Neural cell (in vitro differentiated cells): ENCODE measurements around the gene STEAP4. TPM values are rescaled to one million over a fixed set of nuclear protein-coding genes. Genes with fewer than 3 reads are reported as not detected.

Experiments used
- H2AFZ ChIP-seq: fragments of 200-600, 300-800 bp; sonication (generic), shearing (Covaris generic); 2 replicates; pipeline ENCODE4 v1.6.0; 2014; ENCODE audit warnings: low read depth, mild to moderate bottlenecking, antibody characterized with exemption, low read length, moderate library complexity
- H3F3A ChIP-seq: fragments of 200-600 bp; shearing (Covaris generic); 2 replicates; pipeline ENCODE4 v1.6.1; 2016; ENCODE audit warnings: mild to moderate bottlenecking, moderate library complexity, mixed read lengths, antibody characterized with exemption, low read length; ENCODE audit not compliant: insufficient read depth, poor library complexity, severe bottlenecking
- H3K27ac ChIP-seq: fragments of 200-600, 300-800 bp; sonication (generic), shearing (Covaris generic); 2 replicates; pipeline ENCODE4 v1.5.1; 2014; ENCODE audit warnings: mild to moderate bottlenecking, low read length, moderate library complexity
- H3K27me3 ChIP-seq: fragments of 300-800, 200-600 bp; sonication (generic), shearing (Covaris generic); 2 replicates; pipeline ENCODE4 v1.6.0; 2014; ENCODE audit warnings: mild to moderate bottlenecking, low read depth, low read length, moderate library complexity; ENCODE audit not compliant: insufficient read depth
- H3K36me3 ChIP-seq: fragments of 300-800, 200-600 bp; sonication (generic), shearing (Covaris generic); 2 replicates; pipeline ENCODE4 v1.5.1; 2014; ENCODE audit warnings: mild to moderate bottlenecking, antibody characterized with exemption, low read length, moderate library complexity; ENCODE audit not compliant: insufficient read depth
- H3K4me2 ChIP-seq: fragments of 300-800, 200-600 bp; sonication (generic), shearing (Covaris generic); 2 replicates; pipeline ENCODE4 v1.6.0; 2014; ENCODE audit warnings: mild to moderate bottlenecking, low read length
- H3K4me3 ChIP-seq: fragments of 300-800, 200-600 bp; sonication (generic), shearing (Covaris generic); 2 replicates; pipeline ENCODE4 v1.5.1; 2014; ENCODE audit warnings: mild to moderate bottlenecking, low read length, moderate library complexity
- H3K79me2 ChIP-seq: fragments of 200-600 bp; shearing (Covaris generic); replicated peaks from 2 replicates; pipeline ENCODE4 v1.6.0; 2014; ENCODE audit warnings: mild to moderate bottlenecking, low read length, moderate library complexity; ENCODE audit not compliant: insufficient read depth
- H3K9ac ChIP-seq: fragments of 300-800, 200-600 bp; sonication (generic), shearing (Covaris generic); 2 replicates; pipeline ENCODE4 v1.6.1; 2016; ENCODE audit warnings: mild to moderate bottlenecking, low read length, mixed read lengths
- H3K9me2 ChIP-seq: fragments of 200-600 bp; shearing (Covaris generic); 2 replicates; pipeline ENCODE4 v1.6.1; 2016; ENCODE audit warnings: mild to moderate bottlenecking, low read length, mixed read lengths; ENCODE audit not compliant: insufficient read depth
- H3K9me3 ChIP-seq: fragments of 200-600, 300-800 bp; sonication (generic), shearing (Covaris generic); 2 replicates; pipeline ENCODE4 v1.6.1; 2016; ENCODE audit warnings: mild to moderate bottlenecking, mixed run types, low read length, moderate library complexity, mixed read lengths
- H4K20me1 ChIP-seq: fragments of 200-600 bp; shearing (Covaris generic); 2 replicates; pipeline ENCODE4 v1.6.1; 2016; ENCODE audit warnings: mild to moderate bottlenecking, mixed run types; ENCODE audit not compliant: insufficient read depth
- CTCF ChIP-seq: fragments of 450-650 bp; IDR thresholded peaks from 2 replicates; pipeline ENCODE4 v1.5.1; 2014; ENCODE audit warnings: antibody characterized with exemption, mild to moderate bottlenecking, moderate library complexity; ENCODE audit not compliant: poor library complexity, severe bottlenecking
- EP300 ChIP-seq: fragments of 450-650 bp; conservative IDR thresholded peaks from 2 replicates; pipeline ENCODE4 v1.6.1; 2014; ENCODE audit warnings: antibody characterized with exemption, mild to moderate bottlenecking, moderate library complexity; ENCODE audit not compliant: poor library complexity, severe bottlenecking
- EZH2 ChIP-seq: fragments of 200-600, 300-800 bp; shearing (Covaris generic), sonication (generic); IDR thresholded peaks from 2 replicates; pipeline ENCODE4 v1.6.1; 2014; ENCODE audit warnings: antibody characterized with exemption, low read length, borderline replicate concordance, mild to moderate bottlenecking; ENCODE audit not compliant: insufficient read depth, poor library complexity, severe bottlenecking
- MXI1 ChIP-seq: fragments of 450-650 bp; conservative IDR thresholded peaks from 2 replicates; pipeline ENCODE4 v1.6.1; 2014; ENCODE audit warnings: antibody characterized with exemption, mild to moderate bottlenecking; ENCODE audit not compliant: poor library complexity, severe bottlenecking
- POLR2AphosphoS5 ChIP-seq: IDR thresholded peaks from 2 replicates; pipeline ENCODE4 v1.6.1; 2012
- RAD21 ChIP-seq: fragments of 450-650 bp; conservative IDR thresholded peaks from 2 replicates; pipeline ENCODE4 v1.6.1; 2014; ENCODE audit warnings: antibody characterized with exemption, mild to moderate bottlenecking, moderate library complexity
- REST ChIP-seq: IDR thresholded peaks from 2 replicates; pipeline ENCODE4 v1.6.1; 2012; ENCODE audit warnings: borderline replicate concordance
- SMC3 ChIP-seq: fragments of 450-650 bp; conservative IDR thresholded peaks from 2 replicates; pipeline ENCODE4 v1.6.1; 2014; ENCODE audit warnings: antibody characterized with exemption, mild to moderate bottlenecking, moderate library complexity; ENCODE audit not compliant: poor library complexity
- TAF1 ChIP-seq: IDR thresholded peaks from 2 replicates; pipeline ENCODE4 v1.6.1; 2012; ENCODE audit warnings: low read depth
- polyA plus RNA-seq: library from polyadenylated mRNA; depleted of rRNA; stranded (reverse); fragments of >200 nt; gene quantifications from 2 replicates; pipeline ENCODE4 v1.2.3, GENCODE V29; 2014

STEAP4 gene
- polyA plus RNA-seq, 1 donor from 2014 or later = not detected

- Histone ChIP-seq H3K4me2 (no peak overlapping the region), H3K27me3 (no peaks in the 10 kb centered on the region), H3K79me2 (no peaks in the 10 kb centered on the region), H2AFZ (no peak overlapping the region), H3K27ac (no peak overlapping the region), H3K9me2 (no peaks in the 10 kb centered on the region), H4K20me1 (no peaks in the 10 kb centered on the region), H3K4me3 (no peak overlapping the region), H3K36me3 (no peaks in the 10 kb centered on the region), H3K9ac (no peak overlapping the region), H3K9me3 (no peaks in the 10 kb centered on the region), H3F3A (no peaks in the 10 kb centered on the region)
- TF ChIP-seq MXI1 (no peak), TAF1 (no peak), RAD21 (peak; percentile 89), REST (no peak), EZH2 (no peak), SMC3 (peak; percentile 82), CTCF (peak; percentile 85), EP300 (no peak), POLR2AphosphoS5 (no peak)
These were observed 38.5 kb upstream of the STEAP4 start for GRCh38 chr7:88344956-88345832.

- H3K27ac ChIP-seq = no peak overlapping the region
- H2AFZ ChIP-seq = no peak overlapping the region
- no peaks in the 10 kb centered on the region for H3K9me2 ChIP-seq
- no peaks in the 10 kb centered on the region for H3K9me3 ChIP-seq
- no peaks in the 10 kb centered on the region for H3K79me2 ChIP-seq
- no peak for TF ChIP-seq TAF1
- TF ChIP-seq MXI1 = no peak
- TF ChIP-seq SMC3 = no peak
- no peak for TF ChIP-seq EP300
- TF ChIP-seq EZH2 = no peak
- no peak for TF ChIP-seq RAD21
- no peak overlapping the region for H3K4me2 ChIP-seq
- H3K4me3 ChIP-seq = no peak overlapping the region
- H4K20me1 ChIP-seq = no peaks in the 10 kb centered on the region
- no peak overlapping the region for H3K9ac ChIP-seq
- H3K27me3 ChIP-seq = no peaks in the 10 kb centered on the region
- no peaks in the 10 kb centered on the region for H3F3A ChIP-seq
- H3K36me3 ChIP-seq = no peaks in the 10 kb centered on the region
These were observed 37.6 kb upstream of the STEAP4 start for GRCh38 chr7:88344271-88344670.
